Stimulated activated CD4-positive, alpha-beta T cell treated with anti-CD3 and anti-CD28 coated beads, Interleukin-15, amount 100 ng/mL, for 1 hour (primary cell): ENCODE data around the gene TCF4.
"Not testable (repeated sequence)": the region's sequence is repeated elsewhere in the genome, so short reads cannot be mapped to it uniquely, and the experiment has no call there.

ENCODE experiments used
- DNase-seq, 2 donors: peaks; one replicate each; pipeline ENCODE4 v3.0.0-alpha.2; 2020; ENCODE audit warnings: low read depth in 1 of 2, low spot score in 1 of 2

Gene TCF4

DNA sequence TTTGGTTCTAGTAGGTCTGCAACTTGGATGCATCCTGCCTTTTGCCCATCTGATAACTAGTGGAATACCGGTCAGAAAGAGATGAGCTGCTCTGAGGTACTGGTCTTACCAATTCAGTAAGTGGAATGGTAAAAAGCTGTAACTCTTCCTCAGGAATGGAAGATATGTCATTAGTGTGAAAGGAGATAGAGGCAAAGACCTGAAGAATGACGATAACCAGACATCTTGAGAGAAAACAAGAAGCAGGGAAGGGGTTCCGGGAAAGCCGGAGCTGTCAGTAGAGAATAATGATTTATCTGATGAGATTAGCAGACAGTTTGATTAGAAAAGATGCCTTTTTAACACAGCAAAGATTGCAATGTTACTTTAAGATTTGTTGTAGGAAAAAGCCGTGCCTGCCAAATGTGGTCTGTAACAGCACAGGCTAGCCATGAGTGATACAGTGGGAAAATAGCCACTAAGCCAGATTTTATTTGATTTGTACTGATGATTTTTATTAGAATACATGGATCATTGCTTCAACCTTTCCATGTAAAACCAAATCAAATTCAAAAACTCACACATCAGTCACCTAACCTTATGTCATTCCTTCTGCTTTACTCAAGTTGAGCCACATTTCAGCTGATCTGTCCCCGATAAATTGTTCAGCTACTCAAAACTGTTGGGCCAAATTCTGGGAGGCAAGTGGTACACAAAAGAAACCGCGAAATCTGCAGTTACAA, 110.0 kb downstream of the TCF4 start:
- no peak for DNase-seq

DNA sequence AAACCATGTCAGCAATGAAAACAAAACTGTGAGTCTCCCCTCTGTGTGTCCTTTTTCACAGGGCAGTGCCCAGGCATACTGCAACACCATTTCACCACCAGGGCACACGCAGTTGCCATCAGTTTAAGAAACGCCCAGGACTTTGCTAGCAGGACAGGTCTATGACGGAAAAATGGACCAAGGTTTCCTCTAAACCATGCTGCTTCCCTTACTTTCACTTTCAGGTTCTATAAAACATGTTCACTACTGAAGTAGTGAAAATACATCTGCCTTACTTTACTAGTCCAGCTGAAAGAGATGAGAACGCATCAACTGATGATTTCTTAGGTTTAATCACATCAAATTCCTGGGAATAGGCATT, 110.5 kb downstream of the TCF4 start:
- no peak for DNase-seq

DNA sequence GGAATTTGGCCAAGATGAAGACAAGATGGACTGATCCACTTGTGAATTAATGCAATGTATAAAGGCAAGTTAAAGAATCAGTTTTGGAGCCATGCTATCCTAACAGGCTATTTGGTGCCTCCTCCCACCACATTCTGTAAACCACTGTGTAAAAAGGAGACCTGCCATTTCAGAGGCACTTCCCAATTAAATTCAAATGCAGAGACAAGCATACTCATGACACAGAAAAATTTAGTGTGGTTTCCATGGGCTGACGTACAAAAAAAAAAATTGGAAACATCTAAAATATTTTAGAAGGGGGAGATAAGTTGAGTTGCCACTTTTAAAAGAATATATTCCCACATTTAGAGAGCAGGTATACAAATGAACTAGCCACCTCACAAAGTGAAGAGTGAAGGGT, 112.1 kb downstream of the TCF4 start:
- no peak for DNase-seq

DNA sequence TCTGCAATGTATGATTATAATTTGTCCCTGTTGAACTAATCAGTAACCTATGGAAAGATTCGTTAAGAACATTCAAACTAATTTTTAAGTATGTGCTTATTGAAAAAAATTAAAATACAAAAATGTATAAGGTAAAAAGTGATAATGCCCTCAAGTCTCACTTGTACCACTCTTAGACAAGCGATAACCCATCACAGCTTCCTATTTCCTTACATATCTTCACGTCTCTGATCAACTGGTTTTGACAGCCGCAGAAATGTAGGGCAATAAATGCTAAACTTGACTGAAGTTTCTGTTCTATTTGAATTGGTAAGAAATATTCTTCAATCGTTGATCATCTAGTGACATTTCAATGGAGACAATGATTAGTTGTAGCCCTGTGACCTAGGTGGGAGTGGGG, 112.5 kb downstream of the TCF4 start:
- DNase-seq: no peak

DNA sequence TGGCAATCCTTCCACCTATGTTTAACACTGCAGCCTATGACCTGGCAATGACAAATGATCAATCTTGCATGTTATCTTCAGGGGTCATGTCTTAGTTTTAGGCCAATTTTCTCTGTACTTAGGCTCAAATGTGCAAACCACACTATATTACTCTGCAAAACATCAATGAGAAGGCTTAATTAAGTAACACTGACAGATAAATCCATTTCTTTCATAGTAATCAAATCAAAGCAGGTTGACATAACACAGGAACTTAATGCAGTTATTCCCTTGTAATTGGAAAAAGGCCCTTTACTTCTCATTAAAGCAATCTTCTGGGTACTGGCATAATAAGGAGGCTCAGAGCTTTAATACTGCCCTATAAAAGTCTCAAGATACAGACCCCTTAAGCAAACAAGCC, 114.4 kb downstream of the TCF4 start:
- DNase-seq: no peak

DNA sequence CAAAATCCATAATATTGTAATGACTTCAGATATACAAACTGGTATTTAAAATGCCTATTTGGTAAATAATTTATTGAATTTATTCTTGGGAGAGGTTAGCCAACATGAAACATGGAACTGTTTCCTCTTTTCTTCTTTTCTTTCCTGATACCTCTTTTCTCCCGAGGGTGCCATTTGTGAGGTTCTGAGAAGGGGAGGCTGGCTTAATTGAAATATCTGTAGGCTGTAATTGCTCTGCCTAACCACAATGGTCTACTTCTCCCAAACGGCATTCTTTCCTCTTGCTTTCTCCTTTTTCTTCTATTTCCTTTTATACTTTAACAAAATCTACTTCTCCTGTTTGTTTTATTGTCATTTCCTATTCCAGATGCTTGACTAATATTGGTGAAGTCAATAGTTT, 114.9 kb downstream of the TCF4 start:
- DNase-seq: no peak

DNA sequence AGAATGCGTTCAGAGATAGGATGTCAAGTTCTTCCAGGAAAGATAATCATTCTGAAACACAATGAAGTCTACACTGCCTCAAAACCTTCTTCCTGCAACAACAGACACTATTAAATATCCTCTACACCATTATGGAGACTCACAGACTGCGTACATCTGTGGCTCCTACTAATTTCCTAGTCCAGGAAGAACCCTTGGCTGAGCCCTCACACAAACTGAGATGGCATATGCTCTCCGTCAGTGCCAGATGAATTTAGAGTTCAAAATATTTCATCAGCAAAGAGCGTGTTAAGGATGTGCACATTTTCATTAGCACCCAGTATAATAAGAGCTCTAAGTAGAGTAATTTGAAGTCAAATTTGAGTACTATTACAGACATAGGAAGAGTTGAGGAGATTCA, 117.2 kb downstream of the TCF4 start:
- DNase-seq: no peak

DNA sequence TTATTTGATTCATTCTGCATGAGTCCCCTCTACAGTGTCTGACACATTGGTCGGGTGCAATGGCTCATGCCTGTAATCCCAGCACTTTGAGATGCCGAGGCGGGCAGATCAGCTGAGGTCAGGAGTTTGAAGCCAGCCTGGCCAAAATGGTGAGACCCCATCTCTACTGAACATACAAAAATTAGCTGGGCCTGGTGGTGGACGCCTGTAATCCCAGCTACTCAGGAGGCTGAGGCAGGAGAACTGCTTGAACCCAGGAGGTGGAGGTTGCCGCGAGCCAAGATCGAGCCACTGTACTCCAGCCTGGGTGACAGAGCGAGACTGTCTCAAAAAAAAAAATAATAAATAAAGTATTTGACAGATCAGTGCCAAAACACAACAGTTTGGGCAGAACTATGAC, 118.9 kb downstream of the TCF4 start:
- DNase-seq: not testable (repeated sequence)

DNA sequence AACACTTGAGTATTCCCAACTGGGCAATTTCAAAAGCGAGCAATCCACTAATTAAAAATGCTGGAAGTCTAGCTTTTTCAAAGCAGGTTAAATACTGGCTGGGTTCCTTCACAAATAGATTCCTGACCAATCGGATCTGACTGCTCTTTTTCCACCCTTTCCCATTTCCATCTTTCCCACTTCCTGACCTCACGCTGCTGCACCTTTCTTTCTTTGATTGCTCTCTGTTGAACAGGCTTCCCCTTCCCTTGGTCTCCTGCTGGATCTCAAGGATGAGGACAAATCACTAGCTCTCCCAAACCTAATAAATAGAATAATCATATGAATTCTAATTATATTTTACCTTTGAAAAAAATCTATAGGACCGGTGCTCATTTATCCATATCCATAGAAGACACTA, 121.2 kb downstream of the TCF4 start:
- DNase-seq: no peak

DNA sequence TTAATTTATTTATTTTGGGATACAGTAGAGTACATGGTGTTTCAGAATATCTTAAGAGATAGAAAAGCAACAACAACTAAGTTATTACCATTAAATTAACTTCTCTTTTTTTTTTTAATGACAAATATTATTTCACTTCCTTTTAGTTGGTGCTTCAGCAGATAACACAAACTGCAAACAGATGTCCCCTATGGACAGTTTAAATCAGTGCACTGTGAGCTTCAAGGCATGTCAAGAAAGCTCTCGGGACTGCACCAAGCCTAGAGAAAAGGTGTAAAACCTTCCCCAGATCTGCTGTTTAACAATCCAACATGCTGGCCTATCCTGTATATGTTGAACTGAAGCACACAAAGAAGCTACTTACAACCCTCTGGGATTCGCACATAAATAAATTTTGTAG, 122.7 kb downstream of the TCF4 start:
- DNase-seq: no peak

DNA sequence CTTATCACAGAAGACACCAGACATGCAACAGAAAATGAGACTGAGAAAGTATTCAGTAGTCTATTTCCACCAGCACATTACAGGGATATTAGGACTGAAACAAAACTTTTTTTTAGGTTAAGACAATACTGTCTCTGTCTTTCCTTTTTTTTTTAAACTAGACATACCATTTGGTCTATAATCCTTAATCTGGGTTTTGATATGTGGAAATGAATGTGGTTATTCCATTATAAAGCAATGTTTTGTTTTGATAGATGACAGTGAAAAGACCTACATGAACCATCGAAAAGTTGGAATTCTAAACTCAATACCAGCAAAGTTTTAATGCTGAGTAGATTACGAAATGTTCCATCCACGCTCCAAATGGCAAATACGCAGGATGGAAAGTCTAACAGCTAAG, 123.4 kb downstream of the TCF4 start:
- DNase-seq: no peak

DNA sequence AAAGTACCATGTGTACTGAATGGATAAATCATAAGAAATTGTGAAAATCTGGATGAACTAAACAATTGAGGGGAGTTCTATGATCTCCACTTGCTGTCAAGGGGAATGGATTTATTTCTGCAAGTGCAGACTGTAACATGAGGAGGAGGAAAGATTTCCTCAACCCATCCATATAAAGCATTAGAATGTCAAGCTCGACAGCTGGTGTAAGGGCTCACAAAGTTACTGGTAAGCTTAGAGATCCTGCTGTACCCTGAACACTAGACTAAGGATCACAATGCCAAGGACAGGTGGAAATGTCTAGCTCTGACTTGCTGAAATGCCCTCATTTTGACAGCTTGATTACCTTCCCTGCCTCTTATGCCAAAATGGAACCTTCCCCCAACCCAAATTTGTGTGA, 125.3 kb downstream of the TCF4 start:
- DNase-seq: no peak

DNA sequence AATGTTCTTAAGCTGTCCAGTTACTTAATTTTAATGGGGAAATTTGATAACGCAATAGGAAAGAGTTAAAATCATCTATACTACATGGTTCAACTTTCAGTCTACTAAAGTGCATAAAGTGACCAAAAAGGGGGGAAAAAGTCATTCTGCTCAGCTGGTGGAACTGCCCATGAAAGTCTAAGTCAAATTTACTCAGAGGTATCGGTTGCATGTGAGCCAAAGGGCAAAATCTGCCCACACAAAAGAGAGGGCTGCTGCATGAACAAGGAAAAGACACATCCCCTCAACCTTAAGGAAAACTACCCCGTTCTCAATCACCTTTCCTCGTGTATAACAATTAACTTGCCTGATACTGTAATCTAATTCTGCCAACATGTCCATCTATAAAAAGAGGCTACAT, 126.1 kb downstream of the TCF4 start:
- DNase-seq: no peak

DNA sequence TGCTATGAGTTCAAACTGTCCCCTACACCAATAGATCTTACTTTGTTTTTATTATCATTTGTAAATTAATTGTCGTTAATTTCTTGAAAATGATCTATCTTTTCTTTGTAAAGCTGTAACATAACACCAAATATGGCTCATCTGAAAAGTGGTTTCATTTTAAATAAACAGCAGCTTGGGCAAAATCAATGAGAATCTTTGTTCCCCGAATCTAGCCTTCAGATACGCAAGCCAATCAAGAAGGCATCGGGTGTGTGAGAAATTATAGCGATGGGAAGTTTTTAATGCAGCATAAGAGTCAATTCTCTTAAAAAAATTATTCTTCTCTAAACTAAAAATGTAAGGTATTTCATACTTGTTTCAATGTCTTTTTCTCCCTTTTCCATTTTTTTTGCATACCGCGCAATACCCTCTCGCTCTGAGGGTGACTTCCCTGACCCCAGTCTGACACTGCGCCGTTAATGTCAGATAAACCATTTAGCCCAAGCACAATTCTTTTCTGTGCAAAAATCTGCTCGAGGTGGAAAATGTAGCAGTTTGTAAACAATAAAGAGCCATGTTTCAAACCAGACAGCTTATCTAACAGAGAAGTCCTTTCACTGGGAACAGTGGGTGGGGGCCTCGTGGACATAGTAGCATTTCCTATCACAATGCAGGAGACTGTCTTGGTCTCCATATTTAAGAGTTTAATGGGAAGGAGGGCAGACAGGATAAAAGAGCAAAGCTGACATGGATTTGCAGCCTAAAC, 129.4 kb downstream of the TCF4 start:
- DNase-seq: no peak

DNA sequence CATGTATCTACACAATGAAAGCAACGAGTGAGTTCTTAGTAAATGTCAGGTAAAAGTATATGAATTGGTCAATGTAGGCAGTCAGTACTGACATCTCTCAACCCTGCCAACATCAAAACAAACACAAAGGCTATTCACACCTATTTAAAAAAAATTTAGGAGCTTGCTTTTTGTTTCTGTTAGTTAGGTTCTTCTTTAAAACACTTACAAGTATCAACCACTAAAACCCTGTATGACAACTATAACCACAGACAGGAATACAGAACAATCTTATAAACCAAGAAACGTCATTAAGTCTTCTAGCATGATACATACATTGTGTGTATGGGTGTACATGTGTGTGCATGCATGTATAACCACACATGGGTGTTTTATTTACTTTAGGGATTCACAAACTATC, 131.0 kb downstream of the TCF4 start:
- DNase-seq: no peak

DNA sequence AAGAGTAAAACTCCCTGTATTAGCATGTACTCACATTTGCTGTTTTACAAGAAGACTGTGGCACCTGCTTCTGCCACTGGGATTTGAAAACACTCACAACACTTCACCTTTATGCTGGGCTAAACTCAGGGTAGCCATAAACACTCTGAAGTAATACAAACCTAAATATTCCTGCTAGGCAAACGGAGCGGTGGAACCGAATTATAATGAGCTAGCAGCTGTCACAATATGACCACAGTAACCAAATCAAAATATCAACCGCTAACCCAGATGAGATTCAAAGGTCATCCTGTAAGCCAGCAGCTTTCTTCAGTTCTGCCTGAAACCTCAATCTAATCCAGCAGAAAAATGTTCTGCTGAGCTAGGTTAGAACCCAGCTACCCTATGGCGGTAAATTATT, 132.1 kb downstream of the TCF4 start:
- no peak for DNase-seq

DNA sequence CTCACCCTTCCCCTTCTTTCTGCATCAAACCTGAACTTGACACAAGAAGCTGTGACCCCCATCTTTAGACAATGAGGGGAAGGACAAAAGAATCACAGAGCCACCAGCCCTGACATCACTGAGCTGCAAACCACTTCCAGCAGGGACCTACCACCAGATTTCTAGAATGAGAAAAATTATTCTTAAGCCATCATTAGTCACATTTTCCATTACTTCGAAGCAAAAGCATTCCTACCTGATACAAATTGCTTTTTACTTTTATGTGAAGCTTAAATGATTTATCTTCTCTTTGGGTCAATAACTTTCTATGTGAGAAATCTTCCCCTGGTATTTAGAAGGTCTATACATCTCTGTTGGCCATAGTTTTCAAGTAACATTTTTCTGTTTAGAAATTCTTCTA, 134.8 kb downstream of the TCF4 start:
- no peak for DNase-seq

DNA sequence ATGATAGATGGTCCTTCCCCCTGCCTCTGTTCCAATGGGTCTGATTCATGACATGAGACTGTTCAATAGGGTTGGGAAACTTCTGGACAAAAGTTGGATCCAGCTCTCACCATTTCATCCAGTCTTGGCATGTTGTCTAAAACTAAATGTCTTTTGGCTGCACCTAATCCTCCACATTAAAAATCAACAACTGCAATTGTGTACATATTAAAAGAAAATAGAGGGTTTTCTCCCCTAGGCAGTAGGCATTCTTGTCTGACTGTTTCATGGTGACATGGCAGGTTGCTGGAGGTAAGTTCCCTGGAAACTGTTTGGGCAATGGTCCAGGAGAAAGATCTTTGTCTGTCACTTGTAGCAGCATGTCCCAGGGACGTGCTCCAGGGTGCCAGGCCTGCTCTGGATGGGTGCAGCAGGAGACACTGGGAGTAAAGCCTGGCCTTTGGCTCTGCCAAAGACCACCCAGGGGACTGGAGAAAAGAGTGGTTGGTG, 135.8 kb downstream of the TCF4 start:
- no peak for DNase-seq

DNA sequence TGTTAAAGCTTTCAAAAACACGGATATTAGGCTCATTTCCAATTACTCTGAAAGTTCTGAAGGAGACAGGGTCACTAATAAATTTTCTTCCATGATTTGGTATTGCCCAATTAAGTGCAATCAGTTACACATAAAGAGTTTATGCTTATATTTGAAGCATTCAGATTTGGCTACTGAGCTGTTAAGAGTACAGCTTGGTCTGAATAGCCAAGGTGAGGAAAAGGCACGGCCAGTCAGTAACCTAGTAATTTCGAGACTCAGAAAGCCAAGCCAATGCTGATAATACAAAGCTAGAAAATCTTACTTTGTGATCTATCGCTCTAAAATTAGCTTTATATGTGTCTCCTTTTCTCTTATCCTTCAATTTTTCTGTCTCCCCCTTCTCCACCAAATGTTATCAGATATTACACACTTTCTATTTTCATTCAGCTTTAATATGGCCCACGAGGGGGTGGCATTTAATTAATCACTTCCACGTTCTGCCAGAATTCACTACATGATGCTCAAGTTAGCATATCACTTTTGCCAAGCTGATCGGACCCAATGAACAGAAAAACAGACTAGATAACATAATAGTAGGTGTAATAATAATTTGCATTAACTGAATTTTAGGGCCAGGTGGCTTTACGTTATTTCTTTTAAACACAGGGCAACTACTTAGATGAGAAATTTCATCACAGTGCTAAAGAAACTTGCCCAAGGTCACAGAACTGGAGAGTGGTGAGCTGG, 138.4 kb downstream of the TCF4 start:
- no peak for DNase-seq

DNA sequence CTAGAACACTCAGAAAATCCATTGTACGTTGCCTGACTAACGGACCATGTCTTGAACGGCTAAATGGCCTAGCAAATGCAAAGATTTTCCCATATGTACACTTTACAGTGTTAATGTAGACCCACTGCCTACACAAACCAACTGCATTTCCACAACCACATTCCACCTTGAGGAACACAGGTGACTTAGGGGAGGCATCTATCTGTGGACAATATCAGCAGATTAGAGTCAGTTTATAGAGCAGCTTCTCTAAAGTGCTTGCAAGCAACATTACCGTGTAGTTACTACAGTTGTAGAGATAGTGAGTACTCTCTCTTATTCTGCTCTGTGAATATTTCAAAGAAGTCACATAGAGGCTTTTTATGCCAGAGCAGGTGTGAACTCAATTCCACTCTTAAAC, 139.6 kb downstream of the TCF4 start:
- DNase-seq: no peak

DNA sequence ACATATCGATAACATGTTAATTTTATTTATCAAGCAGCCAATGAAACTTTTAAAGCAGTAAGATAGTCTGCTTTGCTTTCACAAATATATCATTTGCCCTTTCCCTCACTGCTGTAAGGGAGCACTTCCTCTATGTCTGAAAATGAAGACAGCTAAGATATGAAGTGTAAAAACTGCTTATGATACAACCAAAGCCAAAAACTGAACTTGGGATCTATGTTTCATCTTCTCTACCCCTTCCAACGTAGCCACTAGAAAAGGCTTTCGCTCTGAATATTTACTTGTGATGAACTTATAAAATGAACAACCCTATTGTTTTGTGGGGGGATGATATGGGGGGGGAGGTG, 140.3 kb downstream of the TCF4 start:
- no peak for DNase-seq

DNA sequence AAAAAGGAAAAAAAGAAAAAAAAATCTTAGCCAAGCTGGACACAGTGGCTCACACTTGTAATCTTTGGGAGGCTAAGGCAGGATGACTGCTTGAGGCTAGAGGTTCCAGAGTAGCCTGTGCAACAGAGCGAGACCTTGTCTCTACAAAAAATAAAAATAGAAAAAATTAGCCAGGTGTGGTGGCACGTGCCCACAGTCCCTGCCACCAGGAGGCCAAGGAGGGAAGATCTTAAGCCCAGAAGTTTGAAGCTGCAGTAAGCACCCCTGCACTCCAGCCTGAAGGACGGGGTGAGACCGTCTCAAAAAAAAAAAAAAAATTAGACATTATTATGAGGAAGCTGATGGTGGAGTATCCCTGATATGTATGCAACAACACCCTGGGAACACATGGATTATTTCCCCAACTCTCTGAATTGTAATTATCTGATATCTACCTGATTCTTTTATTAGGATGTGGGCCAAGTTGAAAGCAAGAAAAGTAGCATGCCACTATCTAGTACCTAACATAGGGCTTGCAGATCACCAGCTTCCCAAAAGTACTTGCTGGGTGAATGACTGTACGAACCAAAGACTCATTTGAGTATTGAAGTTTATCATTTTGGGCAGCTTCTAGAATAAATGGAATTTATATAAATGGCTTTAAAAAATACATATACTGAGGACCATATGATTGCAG, 140.9 kb downstream of the TCF4 start:
- DNase-seq: no peak
